Fibroblast of skin of right biceps (primary cell): ENCODE data around the gene SLC12A8.

Source experiments
- DNase-seq: peaks from one replicate; pipeline ENCODE4 v3.0.0-alpha.2; 2013

SLC12A8 gene

DNA sequence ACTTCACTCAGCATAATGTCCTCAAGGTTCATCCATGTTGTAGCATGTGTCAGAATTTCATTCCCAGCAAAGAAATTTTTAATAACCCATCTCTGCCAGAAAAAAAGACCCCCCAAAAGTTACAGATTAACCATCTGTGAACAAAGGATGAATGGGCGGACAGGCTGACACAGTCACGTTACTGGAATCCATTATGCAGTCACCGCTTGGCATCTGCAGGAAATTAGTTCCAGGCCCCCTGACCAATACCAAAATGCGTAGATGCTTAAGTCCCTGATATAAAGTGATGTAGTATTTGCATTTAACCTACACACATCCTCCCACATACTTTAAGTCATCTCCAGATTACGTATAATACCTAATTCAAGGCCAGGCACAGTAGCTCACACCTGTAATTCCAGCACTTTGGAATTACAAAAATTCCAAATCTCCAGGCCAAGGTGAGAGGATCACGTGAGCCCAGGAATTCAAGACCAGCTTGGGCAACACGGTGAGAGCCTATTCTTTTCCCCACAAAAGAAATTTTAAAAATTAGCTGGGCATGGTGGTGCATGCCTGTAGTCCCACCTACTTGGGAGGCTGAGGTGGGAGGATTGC lies 1.5 kb upstream of the SLC12A8 start:
- peak; percentile 94 for DNase-seq

DNA sequence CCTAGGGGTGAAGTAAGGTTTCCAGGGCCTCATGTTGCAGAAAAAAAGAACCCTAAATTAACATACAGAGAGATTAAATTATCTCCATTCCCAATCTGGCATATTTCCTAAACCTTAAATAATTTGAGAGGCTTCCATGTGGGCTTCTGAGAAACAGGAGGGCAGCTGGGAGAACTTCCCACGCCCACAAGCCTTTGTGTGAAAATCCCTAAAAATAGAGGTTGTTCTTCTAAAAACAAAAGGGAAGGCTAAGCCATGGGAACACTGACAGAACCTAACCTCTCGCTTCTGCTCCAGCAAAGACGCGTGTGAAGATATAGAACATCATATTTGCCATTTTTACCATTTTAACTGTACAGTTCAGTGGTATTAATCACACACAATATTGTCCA lies 812 bp upstream of the SLC12A8 start:
- no peak for DNase-seq

DNA sequence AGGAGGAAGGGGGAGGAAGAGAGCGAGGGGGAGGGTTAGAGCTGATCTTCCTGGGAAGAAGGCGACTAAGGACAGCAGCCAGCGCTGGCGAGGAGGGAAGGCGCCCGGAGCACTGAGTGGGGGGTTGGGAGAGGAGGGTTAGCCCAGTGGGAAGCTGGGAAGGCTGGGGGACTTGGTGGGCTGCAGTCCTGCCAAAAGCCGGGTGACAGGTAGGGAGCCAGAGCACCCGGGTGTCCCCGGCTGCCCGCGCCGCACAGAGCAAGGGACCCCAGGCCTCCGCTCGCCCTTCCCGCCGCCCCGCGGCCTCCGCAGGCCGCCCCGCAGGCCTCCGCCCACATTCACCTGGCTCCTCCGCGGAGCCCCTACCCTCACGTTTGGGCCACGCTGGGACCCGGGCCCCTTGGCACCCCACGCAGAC lies 448 bp downstream of the SLC12A8 start:
- no peak for DNase-seq

DNA sequence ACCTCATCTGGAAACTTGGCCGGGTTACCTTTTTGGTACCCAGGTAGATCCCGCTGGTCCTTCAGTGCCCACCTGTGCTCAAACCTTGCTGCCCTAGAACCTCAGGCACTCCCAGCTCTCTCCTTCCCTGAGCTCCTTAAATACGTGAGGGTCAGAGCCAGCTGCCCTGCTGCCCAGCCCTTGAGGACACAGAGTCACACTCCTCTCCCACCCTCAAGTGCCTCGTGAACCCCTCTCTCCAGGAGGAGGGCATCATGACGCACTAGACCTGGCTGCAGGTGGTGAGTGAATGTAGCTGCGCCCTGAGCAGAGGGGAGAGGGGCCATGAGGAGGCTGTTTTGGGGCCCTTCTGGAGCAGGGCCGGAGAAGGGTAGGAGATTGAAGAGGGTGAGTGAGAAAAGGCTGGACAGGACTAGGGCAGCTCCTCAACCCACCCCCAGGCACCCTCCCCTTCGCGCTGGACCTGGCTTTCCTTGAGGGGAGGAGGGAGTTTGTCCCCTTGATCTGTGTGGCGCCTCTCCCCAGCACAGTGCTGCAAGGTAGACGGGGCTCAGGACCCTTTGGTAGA lies 941 bp downstream of the SLC12A8 start:
- DNase-seq, result no peak

DNA sequence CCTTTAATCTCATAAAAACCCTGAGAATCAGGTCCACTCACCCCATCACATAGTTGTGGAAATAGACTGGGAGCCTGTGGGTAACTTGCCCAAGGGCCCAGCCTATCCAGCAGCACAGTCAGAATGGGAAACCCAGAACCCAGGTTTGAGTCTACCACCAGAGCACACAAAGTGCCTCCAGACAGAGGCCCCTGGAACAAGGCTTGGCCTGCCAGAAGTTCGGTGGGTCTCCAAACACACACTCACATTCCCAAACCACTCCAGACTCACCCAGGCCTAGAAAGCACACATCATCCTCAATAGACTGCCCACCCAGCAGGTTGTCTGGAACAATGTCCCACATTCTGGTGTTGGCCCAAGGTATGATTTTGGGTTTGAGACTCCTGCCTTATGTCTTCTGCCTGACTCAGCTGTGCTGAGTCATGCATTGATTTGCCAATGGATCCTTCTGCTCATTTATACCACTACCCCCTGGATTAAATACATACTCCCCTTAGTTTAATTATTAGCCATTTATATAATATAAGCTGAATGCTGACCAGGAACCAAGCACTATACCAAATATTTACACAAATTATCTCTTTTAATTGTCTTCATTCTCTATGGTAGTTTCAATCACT lies 4.5 kb downstream of the SLC12A8 start:
- DNase-seq, result no peak

DNA sequence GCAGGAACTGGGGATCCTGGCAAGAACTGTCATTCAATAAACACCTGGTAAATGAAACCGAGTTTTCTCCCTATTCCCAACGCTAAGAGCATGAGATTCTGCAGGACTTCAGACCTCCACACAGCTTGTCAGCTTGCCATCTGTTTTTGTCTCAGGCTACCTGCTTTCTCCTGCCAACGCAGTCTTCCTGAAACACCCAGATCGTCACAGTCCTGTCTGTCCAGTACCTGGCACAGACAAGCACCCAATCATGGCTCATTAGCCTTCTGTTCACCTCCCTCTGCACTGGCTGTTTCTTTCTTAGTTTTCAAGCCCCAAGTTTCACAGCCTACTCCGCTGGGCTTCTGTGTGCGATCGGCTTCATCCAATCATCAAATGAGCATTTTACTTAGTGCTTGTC lies 5.0 kb downstream of the SLC12A8 start:
- no peak for DNase-seq

DNA sequence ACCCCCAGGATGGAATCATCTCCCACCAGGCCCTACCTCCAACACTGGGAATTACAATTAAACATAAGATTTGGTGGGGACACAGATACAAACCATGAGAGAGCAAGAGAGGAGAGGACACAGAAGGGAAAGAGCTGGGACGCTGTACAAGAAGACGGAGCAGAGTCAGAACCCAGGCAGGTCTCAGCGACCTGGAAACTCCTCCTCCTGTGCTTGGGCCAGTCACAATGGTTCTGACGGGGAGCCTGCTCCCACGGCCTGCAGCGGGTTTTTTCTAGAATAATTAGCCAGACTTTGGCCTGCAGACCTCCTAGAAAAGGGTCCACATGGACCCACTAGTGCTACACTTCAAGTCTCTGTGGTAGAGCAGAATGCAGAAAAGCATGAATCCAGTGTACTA lies 5.6 kb downstream of the SLC12A8 start:
- DNase-seq, result no peak

DNA sequence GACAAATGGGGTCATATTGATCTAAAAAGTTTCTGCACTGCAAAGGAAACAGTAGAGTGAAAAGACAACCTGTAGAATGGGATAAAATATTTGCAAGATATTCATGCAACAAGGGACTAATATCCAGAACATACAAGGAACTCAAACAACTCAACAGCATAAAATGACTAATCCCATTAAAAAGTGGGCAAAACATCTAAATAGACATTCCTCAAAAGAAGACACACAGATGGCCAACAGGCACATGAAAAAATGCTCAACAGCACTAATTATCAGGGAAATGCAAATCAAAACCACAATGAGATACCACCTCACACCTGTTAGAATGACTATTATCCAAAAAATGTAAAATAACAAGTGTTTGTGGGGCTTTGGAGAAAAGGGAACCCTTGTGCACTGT lies 8.8 kb downstream of the SLC12A8 start:
- peak; percentile 11 for DNase-seq

DNA sequence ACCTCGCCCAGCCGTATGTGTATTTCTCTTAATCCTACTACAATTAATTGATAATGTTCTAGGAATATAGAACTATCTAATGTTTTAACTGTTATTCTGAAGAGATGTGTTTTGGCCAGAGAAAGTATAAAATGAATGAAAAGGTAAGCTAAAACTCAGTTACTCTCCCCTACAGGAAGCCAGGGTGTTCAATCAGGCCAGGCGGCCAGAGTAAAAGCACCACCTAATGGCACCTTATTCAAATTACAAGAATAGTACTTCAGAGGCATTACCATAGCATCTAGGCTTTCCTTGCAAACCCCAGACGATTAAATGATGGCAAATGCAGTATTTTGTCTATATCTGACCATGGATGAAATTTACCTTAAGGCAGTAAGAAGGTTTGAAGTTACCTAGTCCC lies 10.4 kb downstream of the SLC12A8 start:
- DNase-seq, result peak; percentile 22

DNA sequence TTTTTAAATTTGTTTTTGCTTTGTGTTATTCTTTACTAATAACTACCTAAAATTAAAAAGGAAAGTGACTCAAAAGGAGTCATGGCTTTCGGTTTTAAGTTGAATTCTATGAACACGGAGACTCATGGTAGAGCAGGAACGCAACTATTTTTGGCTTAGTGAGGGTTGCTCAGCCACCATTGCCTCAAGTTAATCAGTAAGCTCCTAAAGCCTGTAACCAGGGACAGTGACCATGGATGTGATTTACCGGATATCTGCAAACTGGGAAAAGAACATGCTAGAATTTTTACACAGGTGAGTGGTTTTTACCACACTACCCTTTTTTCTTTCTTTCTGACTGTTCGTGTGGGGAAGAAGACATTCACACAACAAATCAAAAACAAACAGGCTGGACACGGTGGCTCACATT lies 11.8 kb downstream of the SLC12A8 start:
- DNase-seq, result no peak

DNA sequence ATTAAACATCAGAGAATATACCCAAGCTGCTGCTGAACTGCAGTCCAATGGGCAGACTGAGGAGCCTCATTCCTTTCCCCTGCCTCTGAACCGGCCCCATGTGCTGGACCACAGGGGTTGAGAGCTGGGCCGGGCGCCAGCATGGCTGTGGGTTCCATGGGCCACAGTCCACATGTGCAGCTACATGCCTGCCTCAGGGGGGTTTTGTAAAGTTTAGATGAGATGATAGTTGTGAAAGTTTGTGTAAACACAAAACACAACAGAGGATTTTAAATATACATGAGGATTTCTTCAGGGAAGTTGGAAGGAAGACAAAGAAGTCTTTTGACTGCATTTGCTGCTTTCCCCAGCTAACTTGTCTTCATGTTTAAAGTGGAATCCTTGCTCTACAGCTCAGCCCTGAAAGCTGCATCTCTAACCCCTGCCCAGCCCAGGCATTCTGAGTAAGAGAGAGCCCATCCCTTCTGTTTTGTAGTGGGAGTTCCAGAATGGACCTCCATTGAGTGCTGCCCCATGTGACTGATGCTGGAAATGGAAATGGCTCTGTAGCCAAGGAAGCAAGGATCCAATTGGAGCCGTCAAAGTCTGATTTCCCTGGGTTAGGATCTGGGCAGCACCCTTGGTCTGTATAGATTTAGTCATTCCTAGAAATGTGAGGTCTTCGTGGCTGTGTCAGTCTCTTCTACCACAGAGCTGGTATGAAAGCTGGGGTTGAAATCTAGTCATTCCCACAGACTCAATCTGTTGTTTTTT lies 17.5 kb downstream of the SLC12A8 start:
- DNase-seq, result peak; percentile 85

DNA sequence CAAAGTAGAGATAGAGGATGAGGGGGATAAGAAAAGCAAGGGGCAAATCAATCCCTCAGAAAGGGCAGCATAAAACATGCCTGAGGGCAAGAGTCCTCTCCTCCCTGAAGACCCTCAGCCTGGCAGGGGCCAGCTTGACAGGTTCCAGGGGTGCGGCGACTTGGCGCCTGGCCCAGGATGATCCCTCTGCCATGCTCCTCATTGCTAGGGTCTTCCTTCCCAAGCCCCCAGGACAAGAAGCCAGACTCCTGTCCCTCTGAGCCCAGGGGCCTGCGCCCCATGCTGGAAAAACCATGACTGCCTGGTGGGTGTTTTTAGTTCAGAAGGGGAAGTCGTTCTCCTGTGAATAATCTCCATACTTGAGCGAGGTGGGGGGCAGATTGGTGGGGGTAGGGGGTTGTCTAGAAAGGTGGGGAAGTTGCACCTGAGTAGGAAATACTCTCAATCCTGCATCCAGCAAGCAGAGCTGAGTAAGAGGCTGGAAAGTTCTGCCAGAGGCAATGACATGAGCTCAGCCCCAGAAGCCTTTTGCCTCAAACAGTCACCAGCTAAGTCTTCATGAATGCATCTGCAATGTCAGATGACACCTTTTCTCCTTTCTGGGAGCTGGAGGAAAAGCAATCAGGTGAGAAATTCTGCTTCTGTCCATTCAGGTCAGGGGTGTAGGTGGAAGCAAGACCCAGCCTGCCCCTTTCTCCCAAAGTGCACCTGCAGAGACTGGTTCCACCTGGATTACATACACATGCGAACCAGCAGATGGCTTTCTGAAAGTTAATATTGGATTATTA lies 18.3 kb downstream of the SLC12A8 start:
- no peak for DNase-seq

DNA sequence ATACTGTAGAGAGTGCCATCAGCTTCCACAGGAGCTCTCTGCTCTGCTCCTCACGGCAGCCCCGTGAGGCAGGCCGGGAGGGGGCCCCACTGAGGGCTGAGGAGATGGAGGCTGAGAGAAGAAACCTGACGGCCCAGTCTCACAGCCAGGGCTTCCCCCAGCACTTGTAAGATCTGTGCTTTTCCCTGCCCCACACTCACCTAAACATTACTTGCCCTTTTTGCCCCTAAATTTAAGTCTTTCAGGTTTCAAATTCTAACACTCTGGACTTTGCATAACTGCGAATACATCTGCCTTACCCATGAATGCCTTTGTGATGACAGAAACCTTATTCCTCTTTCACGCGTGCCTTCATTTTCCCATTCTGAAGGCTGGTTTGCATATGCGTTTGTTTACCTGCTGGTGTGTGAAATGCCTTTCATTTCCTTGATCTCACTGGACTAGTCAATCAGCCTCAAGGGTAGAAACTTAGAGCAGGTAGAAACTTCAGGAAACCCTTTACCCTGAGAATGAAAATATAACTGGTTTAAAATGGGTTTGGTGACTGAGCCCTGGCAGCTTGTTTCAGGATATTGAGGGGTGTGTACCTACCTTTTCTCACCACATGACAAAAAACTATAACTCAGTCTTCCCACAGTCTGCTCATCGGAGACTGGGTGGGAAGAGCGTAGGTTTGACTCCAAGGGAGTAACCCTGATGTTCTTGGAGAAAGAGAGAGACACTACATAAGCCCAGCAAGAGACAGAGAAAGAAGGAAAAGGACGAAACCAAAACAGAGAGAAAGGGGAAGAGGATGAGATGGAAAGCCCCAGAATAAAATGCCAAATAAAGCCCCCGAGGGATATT lies 20.1 kb downstream of the SLC12A8 start:
- DNase-seq, result no peak

DNA sequence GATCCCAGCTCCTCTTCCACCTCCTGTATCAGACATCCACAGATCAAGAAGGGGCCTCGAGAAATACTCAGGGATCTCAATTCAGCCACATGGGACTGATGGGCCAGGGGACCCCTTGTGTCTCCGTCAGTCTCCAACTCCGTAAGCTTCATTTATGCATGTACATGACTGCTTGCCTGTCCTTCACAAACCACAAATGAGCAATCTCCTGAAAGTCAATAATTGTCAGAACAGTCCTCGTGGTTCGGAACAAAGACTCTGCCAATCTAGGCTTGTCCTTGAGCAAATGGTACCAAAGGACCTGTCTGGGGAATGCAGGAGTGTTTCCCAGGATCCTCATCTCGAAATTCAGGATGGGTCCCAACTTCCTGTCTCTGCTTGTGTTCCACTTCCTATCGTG lies 20.8 kb downstream of the SLC12A8 start:
- DNase-seq, result no peak

DNA sequence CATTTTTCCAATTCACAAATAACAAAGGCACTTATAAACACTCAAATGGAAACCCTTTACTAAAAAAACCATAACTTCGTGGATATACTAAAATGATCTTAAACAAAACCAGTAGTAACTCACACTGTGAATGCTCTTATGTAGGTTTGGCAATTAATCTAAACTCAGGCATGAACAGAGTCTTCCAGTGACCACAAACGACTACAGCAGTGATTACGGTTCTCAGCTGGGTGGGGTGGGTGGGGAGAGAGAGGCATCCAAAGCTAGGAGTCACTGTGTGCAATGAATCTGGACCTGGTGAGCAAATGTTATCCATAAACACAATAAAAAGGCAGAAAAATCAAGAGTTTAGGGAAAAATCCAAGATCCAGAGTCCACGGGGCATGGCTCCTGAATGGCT lies 21.3 kb downstream of the SLC12A8 start:
- peak; percentile 62 for DNase-seq

DNA sequence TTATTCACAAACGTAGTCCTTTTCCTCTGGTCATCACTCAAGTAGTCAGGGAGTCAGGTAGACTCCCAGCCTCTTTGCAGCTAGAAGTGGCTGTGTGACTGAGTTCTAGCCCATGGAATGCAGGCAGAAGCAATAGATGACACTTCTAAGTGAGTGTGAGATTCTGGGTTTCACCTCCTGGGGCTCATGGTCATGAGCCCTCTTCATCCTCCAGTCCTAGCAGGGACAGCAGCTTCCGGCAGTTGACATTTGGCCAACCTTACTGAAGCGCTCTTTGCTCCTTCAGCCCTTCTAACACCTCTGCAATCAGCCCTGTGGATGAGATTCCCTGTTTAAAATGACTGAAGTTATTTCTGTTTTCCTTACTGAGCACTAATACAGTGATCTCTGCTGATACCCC lies 21.8 kb downstream of the SLC12A8 start:
- DNase-seq, result no peak

DNA sequence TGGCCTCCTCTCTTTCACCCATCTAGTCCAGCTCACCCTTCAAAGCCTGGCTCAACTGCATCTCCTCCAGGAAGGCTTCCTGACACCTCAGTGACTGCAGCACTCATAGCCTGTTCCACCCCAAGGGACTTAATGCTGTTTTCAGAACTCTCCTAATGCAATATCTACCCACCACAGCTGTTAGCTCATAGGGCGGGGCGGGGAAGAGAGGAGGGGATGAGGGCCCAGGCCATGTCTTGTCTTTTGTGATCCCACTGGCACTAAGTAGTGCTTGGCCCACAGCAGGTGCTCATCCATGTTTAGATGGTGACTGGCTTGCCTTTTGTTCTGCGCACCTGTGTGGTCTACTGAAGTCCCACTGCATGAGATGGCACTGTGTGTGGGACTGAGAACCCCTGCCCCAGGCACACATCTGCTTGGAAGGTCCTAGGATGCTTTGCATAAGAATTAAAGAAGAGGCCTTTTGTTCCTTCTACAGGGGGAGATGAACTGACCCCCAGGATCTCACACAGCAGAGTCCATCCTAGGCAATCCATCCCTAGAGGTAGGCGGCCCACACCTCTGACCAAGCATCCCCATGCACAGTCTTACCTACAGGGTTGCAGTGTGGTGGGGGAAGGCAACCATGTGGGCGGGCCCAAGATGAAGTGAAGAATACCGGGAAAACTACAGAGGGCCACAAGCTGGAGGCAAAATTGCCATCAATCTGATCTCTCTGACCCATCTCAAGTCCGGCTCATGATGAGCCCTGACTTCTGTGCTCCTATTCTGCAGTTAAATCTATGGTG lies 23.0 kb downstream of the SLC12A8 start:
- no peak for DNase-seq

DNA sequence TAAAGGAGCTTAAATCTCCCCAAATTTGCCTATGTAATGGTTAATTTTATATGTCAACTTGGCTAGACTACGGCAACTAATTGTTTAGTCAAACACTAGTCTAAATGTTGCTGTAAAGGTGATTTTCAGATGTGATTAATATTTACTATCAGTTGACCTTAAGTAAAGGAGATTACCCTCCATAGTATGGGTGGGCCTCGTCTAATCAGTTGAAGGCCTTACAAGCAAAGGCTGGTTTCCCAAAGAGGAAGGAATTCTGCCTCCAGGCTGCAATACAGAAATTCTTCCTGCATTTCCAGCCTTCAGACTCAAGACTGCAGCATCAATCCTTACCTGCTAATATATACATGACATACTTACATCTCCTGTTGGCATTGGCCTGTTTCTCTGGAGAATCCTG lies 23.6 kb downstream of the SLC12A8 start:
- no peak for DNase-seq

DNA sequence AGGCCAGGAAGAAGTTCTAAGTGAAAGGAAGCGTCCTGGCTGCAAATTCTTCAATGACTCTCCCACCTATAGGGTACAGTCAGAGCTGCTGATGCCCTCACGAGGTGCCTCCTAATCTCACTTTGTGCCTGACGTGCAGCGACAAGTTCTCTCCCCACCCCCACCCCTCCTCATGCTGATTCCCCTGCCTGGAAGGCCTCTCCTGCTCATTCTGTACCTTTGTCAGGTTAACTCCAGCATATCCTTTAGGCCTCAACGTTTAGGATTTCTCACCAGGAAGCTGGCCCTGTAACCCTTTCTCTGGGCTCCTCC lies 25.0 kb downstream of the SLC12A8 start:
- DNase-seq, result no peak

DNA sequence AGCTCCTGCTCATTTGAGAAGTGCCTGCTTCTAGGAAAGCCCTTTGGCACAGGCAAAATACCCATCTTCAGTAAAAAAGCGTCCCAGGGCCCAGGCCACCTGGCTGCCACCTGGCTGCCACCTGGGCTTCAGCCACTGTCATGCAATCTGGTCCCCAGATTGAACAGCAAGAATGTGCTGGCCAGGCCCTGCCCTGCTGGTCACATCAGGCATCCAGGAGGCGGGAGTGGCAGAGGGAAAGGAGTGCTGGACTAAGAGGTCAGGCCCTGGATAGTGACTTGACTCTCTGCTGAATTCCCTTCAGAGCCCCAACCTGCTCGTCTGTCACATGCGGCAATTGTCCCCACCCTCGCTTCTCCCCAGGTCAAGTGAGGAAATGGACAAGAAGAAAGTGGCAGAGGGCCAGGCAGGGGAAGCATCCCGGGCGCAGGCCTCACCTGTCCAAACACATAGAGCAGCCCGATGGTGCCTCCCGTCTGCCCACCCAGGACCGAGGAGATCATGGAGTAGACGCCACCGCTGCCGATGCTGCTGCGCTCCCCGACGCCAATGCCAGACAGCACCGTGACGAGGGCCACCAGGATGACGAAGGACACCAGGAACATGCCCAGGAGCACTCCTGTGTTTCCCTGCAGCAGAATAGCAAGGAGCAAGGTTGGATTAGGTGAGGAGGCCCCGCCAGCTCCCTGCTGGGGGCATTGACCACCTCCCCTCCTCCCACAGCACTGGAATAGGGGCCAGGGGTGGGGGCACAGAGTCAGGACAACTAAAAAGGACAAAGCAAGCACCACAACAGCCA lies 25.5 kb downstream of the SLC12A8 start:
- no peak for DNase-seq

DNA sequence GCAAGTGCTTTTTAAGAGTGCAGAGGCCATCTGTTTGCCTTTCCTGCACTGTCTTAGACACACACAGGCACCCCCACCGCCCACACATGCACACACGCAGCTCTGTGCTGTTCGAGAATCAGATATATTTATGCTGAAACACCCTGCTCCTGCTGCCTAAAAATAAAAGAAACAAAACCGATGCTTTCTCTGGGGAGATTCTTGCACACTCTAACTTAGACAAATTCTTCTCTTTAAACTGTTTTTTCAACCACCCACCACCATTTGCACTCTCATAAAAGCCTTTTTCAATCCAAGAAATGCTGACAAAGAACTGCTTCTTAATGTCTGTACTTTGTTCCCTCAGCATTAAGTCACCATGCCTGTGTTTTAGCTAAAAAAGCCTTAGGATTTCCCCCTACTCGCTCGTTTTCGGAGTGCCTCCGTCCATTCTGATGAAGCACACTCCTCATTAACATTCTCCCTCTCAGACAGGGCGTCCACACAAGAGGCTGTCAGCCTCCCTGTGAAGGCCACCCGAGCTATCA lies 26.2 kb downstream of the SLC12A8 start:
- no peak for DNase-seq
